Measurements from ENCODE around the gene KRT38. TPM values are rescaled to one million over a fixed set of nuclear protein-coding genes. Genes with fewer than 3 reads are reported as not detected.

The KRT38 gene
- total and polyA plus RNA-seq, 4 donors: not detected

GRCh38 chr17:41446806-41447205 lies 6.0 kb upstream of the KRT38 start:
- Histone ChIP-seq H3K27me3 (ENCODE audit: control insufficient read depth, insufficient read depth, low read length) (no peaks in the 10 kb centered on the region), H3K4me1 (ENCODE audit: control insufficient read depth, insufficient read depth, low read length) (no peaks in the 10 kb centered on the region), H3K9me3 (ENCODE audit: control insufficient read depth, insufficient read depth, low read length) (no peaks in the 10 kb centered on the region), H3K36me3 (ENCODE audit: control insufficient read depth, insufficient read depth, low read length) (no peaks in the 10 kb centered on the region), H3K4me3 (ENCODE audit: low read depth, low read length) (no peak overlapping the region), H3K27ac (ENCODE audit: low read depth, low read length) (no peak overlapping the region)
- no CpG with 5 or more reads among the region's 2 CpGs for WGBS (ENCODE audit: insufficient coverage)
- no peak for DNase-seq (ENCODE audit: low read depth in 4 of 6, low spot score in 6 of 6)

- no CpG with 5 or more reads among the region's 3 CpGs for WGBS (ENCODE audit: insufficient coverage)
- H3K4me1 ChIP-seq (ENCODE audit: control insufficient read depth, insufficient read depth, low read length): no peaks in the 10 kb centered on the region
- H3K9me3 ChIP-seq (ENCODE audit: control insufficient read depth, insufficient read depth, low read length): no peaks in the 10 kb centered on the region
- no peaks in the 10 kb centered on the region for H3K36me3 ChIP-seq (ENCODE audit: control insufficient read depth, insufficient read depth, low read length)
- no peaks in the 10 kb centered on the region for H3K27me3 ChIP-seq (ENCODE audit: control insufficient read depth, insufficient read depth, low read length)
- no peak for DNase-seq (ENCODE audit: low read depth in 4 of 6, low spot score in 6 of 6)
- H3K27ac ChIP-seq (ENCODE audit: low read depth, low read length): no peak overlapping the region
- no peak overlapping the region for H3K4me3 ChIP-seq (ENCODE audit: low read depth, low read length)
These were observed 3.9 kb upstream of the KRT38 start for GRCh38 chr17:41444640-41445039.

- DNase-seq (ENCODE audit: low read depth in 4 of 6, low spot score in 6 of 6): no peak
- Histone ChIP-seq H3K36me3 (ENCODE audit: control insufficient read depth, insufficient read depth, low read length) (no peaks in the 10 kb centered on the region), H3K27me3 (ENCODE audit: control insufficient read depth, insufficient read depth, low read length) (no peaks in the 10 kb centered on the region), H3K4me3 (ENCODE audit: low read depth, low read length) (no peak overlapping the region), H3K4me1 (ENCODE audit: control insufficient read depth, insufficient read depth, low read length) (no peaks in the 10 kb centered on the region), H3K27ac (ENCODE audit: low read depth, low read length) (no peak overlapping the region), H3K9me3 (ENCODE audit: control insufficient read depth, insufficient read depth, low read length) (no peaks in the 10 kb centered on the region)
- WGBS (ENCODE audit: insufficient coverage): 80% methylated on average over 1 of the region's 1 CpG
These were observed 3.4 kb upstream of the KRT38 start for GRCh38 chr17:41444186-41444585.

- no peaks in the 10 kb centered on the region for H3K27me3 ChIP-seq (ENCODE audit: control insufficient read depth, insufficient read depth, low read length)
- H3K4me1 ChIP-seq (ENCODE audit: control insufficient read depth, insufficient read depth, low read length): no peaks in the 10 kb centered on the region
- no peaks in the 10 kb centered on the region for H3K36me3 ChIP-seq (ENCODE audit: control insufficient read depth, insufficient read depth, low read length)
- WGBS (ENCODE audit: insufficient coverage): 43% methylated on average over 1 of the region's 4 CpGs
- no peak overlapping the region for H3K4me3 ChIP-seq (ENCODE audit: low read depth, low read length)
- no peak overlapping the region for H3K27ac ChIP-seq (ENCODE audit: low read depth, low read length)
- H3K9me3 ChIP-seq (ENCODE audit: control insufficient read depth, insufficient read depth, low read length): no peaks in the 10 kb centered on the region
- no peak for DNase-seq (ENCODE audit: low read depth in 4 of 6, low spot score in 6 of 6)
These were observed 2.0 kb upstream of the KRT38 start for GRCh38 chr17:41442739-41443138.

- 91% methylated on average over 4 of the region's 5 CpGs for WGBS (ENCODE audit: insufficient coverage)
- no peaks in the 10 kb centered on the region for H3K4me1 ChIP-seq (ENCODE audit: control insufficient read depth, insufficient read depth, low read length)
- no peak overlapping the region for H3K27ac ChIP-seq (ENCODE audit: low read depth, low read length)
- no peak overlapping the region for H3K4me3 ChIP-seq (ENCODE audit: low read depth, low read length)
- H3K9me3 ChIP-seq (ENCODE audit: control insufficient read depth, insufficient read depth, low read length): no peaks in the 10 kb centered on the region
- DNase-seq (ENCODE audit: low read depth in 4 of 6, low spot score in 6 of 6): no peak
- H3K27me3 ChIP-seq (ENCODE audit: control insufficient read depth, insufficient read depth, low read length): no peaks in the 10 kb centered on the region
- H3K36me3 ChIP-seq (ENCODE audit: control insufficient read depth, insufficient read depth, low read length): no peaks in the 10 kb centered on the region
These were observed 1.4 kb downstream of the KRT38 start for GRCh38 chr17:41439375-41439774.

- no peaks in the 10 kb centered on the region for H3K36me3 ChIP-seq (ENCODE audit: control insufficient read depth, insufficient read depth, low read length)
- 90% methylated on average over 9 of the region's 9 CpGs for WGBS (ENCODE audit: insufficient coverage)
- DNase-seq (ENCODE audit: low read depth in 4 of 6, low spot score in 6 of 6): no peak
- no peaks in the 10 kb centered on the region for H3K9me3 ChIP-seq (ENCODE audit: control insufficient read depth, insufficient read depth, low read length)
- H3K27ac ChIP-seq (ENCODE audit: low read depth, low read length): no peak overlapping the region
- H3K4me3 ChIP-seq (ENCODE audit: low read depth, low read length): no peak overlapping the region
- H3K4me1 ChIP-seq (ENCODE audit: control insufficient read depth, insufficient read depth, low read length): no peaks in the 10 kb centered on the region
- H3K27me3 ChIP-seq (ENCODE audit: control insufficient read depth, insufficient read depth, low read length): no peaks in the 10 kb centered on the region
These were observed 3.0 kb downstream of the KRT38 start for GRCh38 chr17:41437769-41438168.

- Histone ChIP-seq H3K9me3 (ENCODE audit: control insufficient read depth, insufficient read depth, low read length) (no peaks in the 10 kb centered on the region), H3K4me1 (ENCODE audit: control insufficient read depth, insufficient read depth, low read length) (no peaks in the 10 kb centered on the region), H3K27me3 (ENCODE audit: control insufficient read depth, insufficient read depth, low read length) (no peaks in the 10 kb centered on the region), H3K4me3 (ENCODE audit: low read depth, low read length) (no peak overlapping the region), H3K27ac (ENCODE audit: low read depth, low read length) (no peak overlapping the region), H3K36me3 (ENCODE audit: control insufficient read depth, insufficient read depth, low read length) (no peaks in the 10 kb centered on the region)
- 83% methylated on average over 7 of the region's 7 CpGs for WGBS (ENCODE audit: insufficient coverage)
- no peak for DNase-seq (ENCODE audit: low read depth in 4 of 6, low spot score in 6 of 6)
These were observed 3.5 kb downstream of the KRT38 start for GRCh38 chr17:41437254-41437653.

GRCh38 chr17:41434415-41434814 lies 6.4 kb downstream of the KRT38 start:
- Histone ChIP-seq H3K9me3 (ENCODE audit: control insufficient read depth, insufficient read depth, low read length) (no peaks in the 10 kb centered on the region), H3K36me3 (ENCODE audit: control insufficient read depth, insufficient read depth, low read length) (no peaks in the 10 kb centered on the region), H3K27ac (ENCODE audit: low read depth, low read length) (no peak overlapping the region), H3K4me3 (ENCODE audit: low read depth, low read length) (no peak overlapping the region), H3K4me1 (ENCODE audit: control insufficient read depth, insufficient read depth, low read length) (no peaks in the 10 kb centered on the region), H3K27me3 (ENCODE audit: control insufficient read depth, insufficient read depth, low read length) (no peaks in the 10 kb centered on the region)
- DNase-seq (ENCODE audit: low read depth in 4 of 6, low spot score in 6 of 6): peak in 1 of 6 donors; percentile 17
- WGBS (ENCODE audit: insufficient coverage): 80% methylated on average over 1 of the region's 5 CpGs

GRCh38 chr17:41434005-41434404 lies 6.8 kb downstream of the KRT38 start:
- no peaks in the 10 kb centered on the region for H3K9me3 ChIP-seq (ENCODE audit: control insufficient read depth, insufficient read depth, low read length)
- H3K27ac ChIP-seq (ENCODE audit: low read depth, low read length): no peak overlapping the region
- no peaks in the 10 kb centered on the region for H3K27me3 ChIP-seq (ENCODE audit: control insufficient read depth, insufficient read depth, low read length)
- no peaks in the 10 kb centered on the region for H3K36me3 ChIP-seq (ENCODE audit: control insufficient read depth, insufficient read depth, low read length)
- peak in 2 of 6 donors; percentile 5 to 30 for DNase-seq (ENCODE audit: low read depth in 4 of 6, low spot score in 6 of 6)
- H3K4me3 ChIP-seq (ENCODE audit: low read depth, low read length): no peak overlapping the region
- WGBS (ENCODE audit: insufficient coverage): 20% methylated on average over 3 of the region's 4 CpGs
- no peaks in the 10 kb centered on the region for H3K4me1 ChIP-seq (ENCODE audit: control insufficient read depth, insufficient read depth, low read length)

GRCh38 chr17:41433586-41433985 lies 7.2 kb downstream of the KRT38 start:
- 80% methylated on average over 1 of the region's 4 CpGs for WGBS (ENCODE audit: insufficient coverage)

More at GRCh38 chr17:41433586-41433985, 7.2 kb downstream of the KRT38 start:
- Histone ChIP-seq H3K27ac (ENCODE audit: low read depth, low read length) (no peak overlapping the region), H3K4me1 (ENCODE audit: control insufficient read depth, insufficient read depth, low read length) (no peaks in the 10 kb centered on the region), H3K27me3 (ENCODE audit: control insufficient read depth, insufficient read depth, low read length) (no peaks in the 10 kb centered on the region), H3K4me3 (ENCODE audit: low read depth, low read length) (no peak overlapping the region), H3K9me3 (ENCODE audit: control insufficient read depth, insufficient read depth, low read length) (no peaks in the 10 kb centered on the region), H3K36me3 (ENCODE audit: control insufficient read depth, insufficient read depth, low read length) (no peaks in the 10 kb centered on the region)
- peak in 1 of 6 donors; percentile 62 for DNase-seq (ENCODE audit: low read depth in 4 of 6, low spot score in 6 of 6)
